Esophagus muscularis mucosa (tissue), 3 donors: ENCODE measurements around the gene HPDL.

Experiments
- CTCF ChIP-seq, 3 experiments: fragments of 200-600 bp in 2 of 3; fragments of 450-650 bp in 1 of 3; sonication (generic) in 2 of 3; IDR thresholded peaks; one replicate each; pipeline ENCODE4 v1.5.1; 2017 to 2019; ENCODE audit warnings: antibody characterized with exemption in 3 of 3, mild to moderate bottlenecking in 2 of 3, moderate library complexity in 1 of 3
- POLR2AphosphoS5 ChIP-seq, 2 donors: sonication (generic); formaldehyde crosslinking; IDR thresholded peaks; one replicate each; pipeline ENCODE4 v1.6.1; 2017; ENCODE audit warnings: antibody characterized with exemption in 2 of 2

- TF ChIP-seq CTCF (IDR thresholded peaks at IDR 0.05), result no peak
- TF ChIP-seq POLR2AphosphoS5 (IDR thresholded peaks at IDR 0.05), result no peak
Measured at GRCh38 chr1:45356186-45356585, 29.5 kb downstream of the HPDL start.
